ENCODE results near the gene HDAC4. TPM values are rescaled to one million over a fixed set of nuclear protein-coding genes. Genes with fewer than 3 reads are reported as not detected.

Gene HDAC4
- total and polyA plus RNA-seq, 3 donors from 2014 or later: 29.0 to 67.5 (median 58.7) TPM

DNA sequence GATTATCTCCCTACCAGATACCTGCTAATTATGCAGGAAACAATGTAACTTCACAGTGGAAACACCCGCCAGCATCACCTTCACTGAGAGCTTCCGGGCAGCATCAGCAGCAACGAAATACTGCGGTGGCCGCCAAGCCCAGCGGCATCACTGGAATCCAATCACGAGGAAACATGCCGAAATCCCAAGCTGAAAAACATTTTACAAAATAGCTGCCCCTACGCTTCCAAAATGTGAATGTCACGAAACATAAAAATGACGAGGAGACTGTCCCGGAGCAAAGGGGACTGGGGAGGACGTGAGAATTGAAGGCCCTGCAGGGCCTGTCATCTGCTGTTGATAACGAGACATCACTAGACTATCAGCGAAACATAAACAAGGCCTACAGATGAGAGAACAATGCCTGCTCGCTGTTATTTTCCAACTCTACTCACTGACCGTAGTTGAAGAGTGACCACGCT lies 82.6 kb downstream of the HDAC4 start:
- DNase-seq: peak; percentile 15
- H3K9me3 ChIP-seq: no peaks in the 10 kb centered on the region
- no peaks in the 10 kb centered on the region for H3K27me3 ChIP-seq
- H3K4me3 ChIP-seq: no peak overlapping the region
- peaks cover 24% of the 10 kb centered on the region for H3K4me1 ChIP-seq
- H3K36me3 ChIP-seq (ENCODE audit: low read depth, missing control alignments): no peaks in the 10 kb centered on the region
- WGBS, 2 donors: 91 to 95% methylated on average over 18 of the region's 18 CpGs
- H3K27ac ChIP-seq: peak overlapping the region in 1 of 2 donors; percentile 84
- TF ChIP-seq, protein P1, sequence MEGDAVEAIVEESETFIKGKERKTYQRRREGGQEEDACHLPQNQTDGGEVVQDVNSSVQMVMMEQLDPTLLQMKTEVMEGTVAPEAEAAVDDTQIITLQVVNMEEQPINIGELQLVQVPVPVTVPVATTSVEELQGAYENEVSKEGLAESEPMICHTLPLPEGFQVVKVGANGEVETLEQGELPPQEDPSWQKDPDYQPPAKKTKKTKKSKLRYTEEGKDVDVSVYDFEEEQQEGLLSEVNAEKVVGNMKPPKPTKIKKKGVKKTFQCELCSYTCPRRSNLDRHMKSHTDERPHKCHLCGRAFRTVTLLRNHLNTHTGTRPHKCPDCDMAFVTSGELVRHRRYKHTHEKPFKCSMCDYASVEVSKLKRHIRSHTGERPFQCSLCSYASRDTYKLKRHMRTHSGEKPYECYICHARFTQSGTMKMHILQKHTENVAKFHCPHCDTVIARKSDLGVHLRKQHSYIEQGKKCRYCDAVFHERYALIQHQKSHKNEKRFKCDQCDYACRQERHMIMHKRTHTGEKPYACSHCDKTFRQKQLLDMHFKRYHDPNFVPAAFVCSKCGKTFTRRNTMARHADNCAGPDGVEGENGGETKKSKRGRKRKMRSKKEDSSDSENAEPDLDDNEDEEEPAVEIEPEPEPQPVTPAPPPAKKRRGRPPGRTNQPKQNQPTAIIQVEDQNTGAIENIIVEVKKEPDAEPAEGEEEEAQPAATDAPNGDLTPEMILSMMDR (IDR thresholded peaks at IDR 0.05): no peak
- no peak for TF ChIP-seq POLR2A (IDR thresholded peaks at IDR 0.05)
- intact Hi-C loops (cut with DNase I; ENCODE audit: low total_unique reads): no loop called here

DNA sequence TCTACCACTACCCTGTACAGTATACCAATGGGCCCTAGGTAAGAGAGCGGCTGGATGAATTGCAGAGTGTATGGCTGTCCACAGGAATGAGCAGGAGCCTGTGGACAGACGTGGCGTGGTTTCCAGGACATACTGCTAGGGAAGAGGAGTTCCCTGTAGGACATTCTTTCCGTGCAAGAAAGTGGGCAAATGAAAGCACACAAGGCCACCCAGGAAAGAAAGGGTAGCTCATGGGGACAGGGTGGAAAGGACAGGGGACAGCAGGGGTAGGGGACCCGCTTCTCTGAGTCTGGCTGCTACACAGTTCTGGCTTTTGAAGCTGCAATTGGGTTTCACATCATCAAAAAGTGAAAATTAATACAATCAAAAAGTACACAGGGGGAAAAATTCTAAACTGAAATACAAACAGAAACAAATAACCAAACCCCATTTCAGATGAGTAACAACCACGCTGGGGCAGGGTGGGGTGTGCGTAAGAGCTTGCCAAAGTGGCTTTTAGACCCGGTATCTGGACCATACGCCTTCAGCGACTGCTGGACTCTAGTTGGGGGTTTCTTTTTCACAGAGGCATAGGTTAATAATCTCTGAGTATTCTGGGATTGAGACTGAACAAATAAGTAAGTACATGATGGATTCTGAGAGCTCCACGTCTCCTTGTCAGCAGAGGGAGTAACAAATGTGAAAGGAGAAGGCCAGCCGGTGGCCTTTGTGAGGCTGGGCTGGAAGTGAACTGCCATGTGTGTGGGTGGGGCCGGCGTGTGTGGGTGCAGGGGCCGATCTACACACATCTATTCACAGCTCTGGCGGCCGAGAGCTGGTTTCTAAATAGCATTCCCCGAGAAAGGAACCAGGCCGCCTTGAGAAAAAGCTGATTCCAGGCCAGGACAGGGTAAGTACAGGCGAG lies 84.0 kb downstream of the HDAC4 start:
- no peaks in the 10 kb centered on the region for H3K36me3 ChIP-seq (ENCODE audit: low read depth, missing control alignments)
- 54 to 60% methylated on average over 20 of the region's 20 CpGs for WGBS, 2 donors
- TF ChIP-seq, protein P1 (IDR thresholded peaks at IDR 0.05): no peak
- TF ChIP-seq POLR2A (IDR thresholded peaks at IDR 0.05): no peak
- H3K27me3 ChIP-seq: no peaks in the 10 kb centered on the region
- H3K4me1 ChIP-seq: peaks cover 28% of the 10 kb centered on the region
- peak; percentile 83 for DNase-seq
- intact Hi-C loops (cut with DNase I; ENCODE audit: low total_unique reads): no loop called here
- H3K9me3 ChIP-seq: no peaks in the 10 kb centered on the region
- H3K4me3 ChIP-seq: no peak overlapping the region
- peak overlapping the region; percentile 49 to 84 for H3K27ac ChIP-seq

DNA sequence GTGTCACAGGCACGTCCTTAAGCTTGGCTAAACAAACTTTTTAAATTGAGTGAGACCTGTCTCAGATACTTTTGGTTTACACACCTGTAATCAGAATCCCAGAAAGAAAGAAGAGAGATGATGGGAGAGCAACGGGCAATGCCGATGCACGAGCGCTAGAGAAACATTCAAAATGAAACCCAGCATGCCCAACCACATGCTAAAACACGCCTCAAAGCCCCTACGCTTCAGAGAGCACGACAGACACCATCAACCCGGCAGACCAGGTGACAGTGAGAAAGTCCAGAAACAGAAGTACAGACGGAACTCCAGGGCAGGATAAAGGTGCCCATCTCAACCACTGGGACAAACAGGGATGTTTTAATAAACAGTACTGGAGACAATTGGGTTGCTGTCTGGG lies 85.5 kb downstream of the HDAC4 start:
- Histone ChIP-seq H3K4me1 (peaks cover 32% of the 10 kb centered on the region), H3K36me3 (ENCODE audit: low read depth, missing control alignments) (no peaks in the 10 kb centered on the region), H3K27me3 (no peaks in the 10 kb centered on the region), H3K4me3 (no peak overlapping the region), H3K27ac (no peak overlapping the region), H3K9me3 (no peaks in the 10 kb centered on the region)
- intact Hi-C loops (cut with DNase I; ENCODE audit: low total_unique reads): no loop called here
- DNase-seq: peak; percentile 7
- WGBS, 2 donors: 96 to 98% methylated on average over 10 of the region's 10 CpGs
- TF ChIP-seq, protein P1 (IDR thresholded peaks at IDR 0.05): no peak
- no peak for TF ChIP-seq POLR2A (IDR thresholded peaks at IDR 0.05)

DNA sequence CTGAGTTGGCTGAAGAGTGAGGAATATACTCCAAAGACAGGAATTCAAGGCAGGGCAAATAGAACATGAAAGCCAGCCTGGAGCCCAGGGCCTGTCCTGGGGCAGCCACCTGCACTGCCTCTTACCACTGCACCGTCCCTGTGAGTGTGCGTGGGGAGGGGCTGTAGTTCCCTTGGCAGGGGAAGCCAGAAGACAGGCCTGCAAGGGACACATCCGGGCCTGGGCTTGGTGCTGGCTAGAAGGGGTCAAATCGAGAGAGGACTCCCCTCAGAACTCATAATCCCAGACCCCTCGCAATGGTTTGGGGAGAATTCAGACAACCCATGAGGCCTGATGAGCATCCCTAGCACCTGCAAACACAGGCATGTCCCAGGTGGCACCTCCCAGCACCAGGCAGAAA lies 87.0 kb downstream of the HDAC4 start:
- WGBS, 2 donors: 92 to 95% methylated on average over 5 of the region's 5 CpGs
- intact Hi-C loops (cut with DNase I; ENCODE audit: low total_unique reads): no loop called here
- Histone ChIP-seq H3K4me3 (no peak overlapping the region), H3K27me3 (no peaks in the 10 kb centered on the region), H3K4me1 (peaks cover 46% of the 10 kb centered on the region), H3K9me3 (no peaks in the 10 kb centered on the region), H3K36me3 (ENCODE audit: low read depth, missing control alignments) (no peaks in the 10 kb centered on the region), H3K27ac (peak overlapping the region in 1 of 2 donors; percentile 67)
- DNase-seq: peak; percentile 10
- no peak for TF ChIP-seq POLR2A (IDR thresholded peaks at IDR 0.05)
- TF ChIP-seq, protein P1 (IDR thresholded peaks at IDR 0.05): no peak

All from testis (tissue), 3 donors.